SK-N-MC (cell line): Measurements from ENCODE around the gene WNK1.

Source experiments
- DNase-seq: peaks from one replicate; pipeline ENCODE4 v3.0.0-alpha.2; 2011; ENCODE audit warnings: low read depth, low spot score
- H3K27ac ChIP-seq: fragments of 200-600 bp; sonication (generic); 2 replicates; pipeline ENCODE4 v1.5.1; 2016; ENCODE audit warnings: mixed run types
- H3K36me3 ChIP-seq: fragments of 200-600 bp; sonication (generic); 2 replicates; pipeline ENCODE4 v1.6.1; 2017; ENCODE audit warnings: antibody characterized with exemption, low read length, mixed read lengths; ENCODE audit not compliant: insufficient read depth
- H3K4me3 ChIP-seq: fragments of 200-600 bp; sonication (generic); 2 replicates; pipeline ENCODE4 v1.5.1; 2016
- H3K9ac ChIP-seq: fragments of 200-600 bp; sonication (generic); 2 replicates; pipeline ENCODE4 v1.8.0; 2017; ENCODE audit warnings: mixed run types, mixed read lengths; ENCODE audit not compliant: insufficient read length
- H3K9me3 ChIP-seq: fragments of 200-600 bp; sonication (generic); 2 replicates; pipeline ENCODE4 v1.6.1; 2017; ENCODE audit warnings: low read depth, mild to moderate bottlenecking, antibody characterized with exemption, low read length, moderate library complexity, mixed read lengths
- EZH2 ChIP-seq: fragments of 200-600 bp; sonication (generic); IDR thresholded peaks from one replicate; pipeline ENCODE4 v1.6.1; 2017; ENCODE audit warnings: antibody characterized with exemption
- FOXP2 ChIP-seq: optimal IDR thresholded peaks from 2 replicates; pipeline ENCODE3; 2011; ENCODE audit warnings: mild to moderate bottlenecking, moderate library complexity; ENCODE audit not compliant: insufficient read depth; ENCODE audit errors: extremely low read length, control extremely low read depth
- POLR2AphosphoS5 ChIP-seq: IDR thresholded peaks from 2 replicates; pipeline ENCODE4 v1.6.1; 2012; ENCODE audit warnings: mild to moderate bottlenecking, low read depth, low read length, borderline replicate concordance

WNK1 gene

GRCh38 chr12:944211-944610 is 191.8 kb downstream of the WNK1 start:
- 0 out of 2 replicates have a peak, but pooled peaks cover 4% of the 10 kb centered on the region for H3K36me3 ChIP-seq
- no peak overlapping the region for H3K4me3 ChIP-seq
- no peak for DNase-seq
- no peak overlapping the region for H3K27ac ChIP-seq
- TF ChIP-seq POLR2AphosphoS5: no peak
- H3K9me3 ChIP-seq: no peaks in the 10 kb centered on the region
- no peak overlapping the region for H3K9ac ChIP-seq

- H3K36me3 ChIP-seq: no peaks in the 10 kb centered on the region
- no peak overlapping the region for H3K27ac ChIP-seq
- H3K9me3 ChIP-seq: no peaks in the 10 kb centered on the region
- no peak for DNase-seq
- H3K4me3 ChIP-seq: no peak overlapping the region
- TF ChIP-seq POLR2AphosphoS5: no peak
- no peak for TF ChIP-seq EZH2
- TF ChIP-seq FOXP2: no peak
- no peak overlapping the region for H3K9ac ChIP-seq
Measured at GRCh38 chr12:946212-946611, 193.8 kb downstream of the WNK1 start.

- H3K4me3 ChIP-seq: no peak overlapping the region
- no peaks in the 10 kb centered on the region for H3K36me3 ChIP-seq
- no peaks in the 10 kb centered on the region for H3K9me3 ChIP-seq
- TF ChIP-seq EZH2 (no peak), FOXP2 (no peak), POLR2AphosphoS5 (no peak)
- no peak for DNase-seq
- no peak overlapping the region for H3K9ac ChIP-seq
- H3K27ac ChIP-seq: no peak overlapping the region
Measured at GRCh38 chr12:946631-947030, 194.3 kb downstream of the WNK1 start.

GRCh38 chr12:948238-948637 is 195.9 kb downstream of the WNK1 start:
- no peak overlapping the region for H3K27ac ChIP-seq
- TF ChIP-seq POLR2AphosphoS5 (no peak), FOXP2 (no peak), EZH2 (no peak)
- peak overlapping the region; percentile 79 for H3K4me3 ChIP-seq
- no peak for DNase-seq
- H3K9me3 ChIP-seq: no peaks in the 10 kb centered on the region
- H3K9ac ChIP-seq: no peak overlapping the region
- no peaks in the 10 kb centered on the region for H3K36me3 ChIP-seq

GRCh38 chr12:949453-950191 is 197.2 kb downstream of the WNK1 start, which contains the start of gene RAD52:
RAD52 (minus strand) TSS chr12:949694; CDS start chr12:933058, 16,636 bp downstream.
- H3K36me3 ChIP-seq: no peaks in the 10 kb centered on the region
- peak within 1 kb of the TSS; percentile 85 for H3K9ac ChIP-seq
- H3K4me3 ChIP-seq: peak within 1 kb of the TSS; percentile 79
- H3K27ac ChIP-seq: peak within 1 kb of the TSS; percentile 76
- TF ChIP-seq FOXP2 (peak; percentile 33), POLR2AphosphoS5 (peak; percentile 97), EZH2 (no peak)
- H3K9me3 ChIP-seq: no peaks in the 10 kb centered on the region
- peak; percentile 97 for DNase-seq

GRCh38 chr12:951176-951575 is 198.8 kb downstream of the WNK1 start:
- no peak for TF ChIP-seq FOXP2
- TF ChIP-seq POLR2AphosphoS5: no peak
- TF ChIP-seq EZH2: no peak
- H3K36me3 ChIP-seq: no peaks in the 10 kb centered on the region
- H3K4me3 ChIP-seq: no peak overlapping the region
- DNase-seq: no peak
- H3K27ac ChIP-seq: no peak overlapping the region
- no peak overlapping the region for H3K9ac ChIP-seq
- H3K9me3 ChIP-seq: no peaks in the 10 kb centered on the region

GRCh38 chr12:953776-954175 is 201.4 kb downstream of the WNK1 start:
- peak overlapping the region; percentile 6 for H3K9ac ChIP-seq

GRCh38 chr12:954741-955140 is 202.4 kb downstream of the WNK1 start:
- no peak overlapping the region for H3K27ac ChIP-seq
- no peak for DNase-seq
- no peak overlapping the region for H3K4me3 ChIP-seq
- H3K9me3 ChIP-seq: no peaks in the 10 kb centered on the region
- no peaks in the 10 kb centered on the region for H3K36me3 ChIP-seq
- TF ChIP-seq FOXP2 (no peak), EZH2 (no peak), POLR2AphosphoS5 (no peak)
- H3K9ac ChIP-seq: no peak overlapping the region

More at GRCh38 chr12:953776-954175, 201.4 kb downstream of the WNK1 start:
- peak overlapping the region; percentile 90 for H3K27ac ChIP-seq
- H3K9me3 ChIP-seq: no peaks in the 10 kb centered on the region
- DNase-seq: peak; percentile 8
- TF ChIP-seq EZH2 (no peak), POLR2AphosphoS5 (no peak), FOXP2 (no peak)
- no peaks in the 10 kb centered on the region for H3K36me3 ChIP-seq
- H3K4me3 ChIP-seq: peak overlapping the region; percentile 54
